Ishikawa (cell line): Measurements from ENCODE around the gene NADK.

Experiments used
- CEBPB ChIP-seq: IDR thresholded peaks from 2 replicates; pipeline ENCODE4 v1.6.1; 2012
- CREB1 ChIP-seq: IDR thresholded peaks from 2 replicates; pipeline ENCODE4 v1.6.1; 2012; ENCODE audit warnings: low read depth
- EP300 ChIP-seq: IDR thresholded peaks from 2 replicates; pipeline ENCODE4 v1.6.1; 2012; ENCODE audit warnings: borderline replicate concordance
- FOXM1 ChIP-seq: IDR thresholded peaks from 2 replicates; pipeline ENCODE4 v1.6.1; 2012; ENCODE audit warnings: low read depth, borderline replicate concordance
- NFIC ChIP-seq: IDR thresholded peaks from 2 replicates; pipeline ENCODE4 v1.6.1; 2012
- RAD21 ChIP-seq: IDR thresholded peaks from 2 replicates; pipeline ENCODE4 v1.6.1; 2012; ENCODE audit warnings: low read depth
- TAF1 ChIP-seq: IDR thresholded peaks from 2 replicates; pipeline ENCODE4 v1.6.1; 2012; ENCODE audit warnings: low read depth, mild to moderate bottlenecking
- TCF12 ChIP-seq: IDR thresholded peaks from 2 replicates; pipeline ENCODE4 v1.6.1; 2012; ENCODE audit warnings: low read depth
- TEAD4 ChIP-seq: IDR thresholded peaks from 2 replicates; pipeline ENCODE4 v1.6.1; 2012
- USF1 ChIP-seq: IDR thresholded peaks from 2 replicates; pipeline ENCODE4 v1.6.1; 2012
- YY1 ChIP-seq: IDR thresholded peaks from 2 replicates; pipeline ENCODE4 v1.6.1; 2012; ENCODE audit warnings: low read depth
- ZBTB7A ChIP-seq: IDR thresholded peaks from 2 replicates; pipeline ENCODE4 v1.6.1; 2012; ENCODE audit warnings: low read depth
- TF ChIP-seq, protein P1 (sequence below): IDR thresholded peaks from 2 replicates; pipeline ENCODE4 v1.6.1; 2012
- TF ChIP-seq, protein P2 (sequence below): IDR thresholded peaks from 2 replicates; pipeline ENCODE4 v1.6.1; 2012; ENCODE audit warnings: low read depth, mild to moderate bottlenecking

GRCh38 chr1:1756661-1757421, 21.4 kb downstream of the NADK start:
- TF ChIP-seq RAD21 (no peak), TEAD4 (no peak), CREB1 (no peak), EP300 (no peak), FOXM1 (no peak), YY1 (no peak), TAF1 (no peak), ZBTB7A (no peak), TCF12 (no peak), USF1 (no peak), CEBPB (no peak), NFIC (no peak)
- TF ChIP-seq, protein P1, sequence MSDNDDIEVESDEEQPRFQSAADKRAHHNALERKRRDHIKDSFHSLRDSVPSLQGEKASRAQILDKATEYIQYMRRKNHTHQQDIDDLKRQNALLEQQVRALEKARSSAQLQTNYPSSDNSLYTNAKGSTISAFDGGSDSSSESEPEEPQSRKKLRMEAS = no peak
- TF ChIP-seq, protein P2, sequence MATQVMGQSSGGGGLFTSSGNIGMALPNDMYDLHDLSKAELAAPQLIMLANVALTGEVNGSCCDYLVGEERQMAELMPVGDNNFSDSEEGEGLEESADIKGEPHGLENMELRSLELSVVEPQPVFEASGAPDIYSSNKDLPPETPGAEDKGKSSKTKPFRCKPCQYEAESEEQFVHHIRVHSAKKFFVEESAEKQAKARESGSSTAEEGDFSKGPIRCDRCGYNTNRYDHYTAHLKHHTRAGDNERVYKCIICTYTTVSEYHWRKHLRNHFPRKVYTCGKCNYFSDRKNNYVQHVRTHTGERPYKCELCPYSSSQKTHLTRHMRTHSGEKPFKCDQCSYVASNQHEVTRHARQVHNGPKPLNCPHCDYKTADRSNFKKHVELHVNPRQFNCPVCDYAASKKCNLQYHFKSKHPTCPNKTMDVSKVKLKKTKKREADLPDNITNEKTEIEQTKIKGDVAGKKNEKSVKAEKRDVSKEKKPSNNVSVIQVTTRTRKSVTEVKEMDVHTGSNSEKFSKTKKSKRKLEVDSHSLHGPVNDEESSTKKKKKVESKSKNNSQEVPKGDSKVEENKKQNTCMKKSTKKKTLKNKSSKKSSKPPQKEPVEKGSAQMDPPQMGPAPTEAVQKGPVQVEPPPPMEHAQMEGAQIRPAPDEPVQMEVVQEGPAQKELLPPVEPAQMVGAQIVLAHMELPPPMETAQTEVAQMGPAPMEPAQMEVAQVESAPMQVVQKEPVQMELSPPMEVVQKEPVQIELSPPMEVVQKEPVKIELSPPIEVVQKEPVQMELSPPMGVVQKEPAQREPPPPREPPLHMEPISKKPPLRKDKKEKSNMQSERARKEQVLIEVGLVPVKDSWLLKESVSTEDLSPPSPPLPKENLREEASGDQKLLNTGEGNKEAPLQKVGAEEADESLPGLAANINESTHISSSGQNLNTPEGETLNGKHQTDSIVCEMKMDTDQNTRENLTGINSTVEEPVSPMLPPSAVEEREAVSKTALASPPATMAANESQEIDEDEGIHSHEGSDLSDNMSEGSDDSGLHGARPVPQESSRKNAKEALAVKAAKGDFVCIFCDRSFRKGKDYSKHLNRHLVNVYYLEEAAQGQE = no peak
